Measurements from ENCODE around the gene TUBGCP2.

Gene TUBGCP2

DNA sequence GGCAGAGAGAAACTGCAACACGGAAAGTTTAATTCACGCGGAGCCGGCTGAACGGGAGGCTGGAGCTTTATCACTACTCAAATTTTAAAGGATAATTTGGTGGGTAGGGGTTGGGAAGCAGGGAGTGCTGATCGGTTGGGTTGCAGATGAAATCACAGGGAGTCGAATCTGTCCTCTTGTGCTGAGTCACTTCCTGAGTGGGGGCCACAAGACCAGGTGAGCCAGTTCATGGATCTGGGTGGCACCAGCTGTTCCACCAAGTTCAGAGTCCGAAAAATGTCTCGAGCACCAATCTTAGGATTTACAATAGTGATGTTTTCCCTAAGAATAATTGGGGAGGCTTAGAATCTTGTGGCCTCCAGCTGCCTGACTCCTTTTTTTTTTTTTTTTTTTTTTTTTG, 34.9 kb upstream of the TUBGCP2 start:
- DNase-seq (ENCODE audit: low read depth in 2 of 3, low spot score in 2 of 3), result no peak

DNA sequence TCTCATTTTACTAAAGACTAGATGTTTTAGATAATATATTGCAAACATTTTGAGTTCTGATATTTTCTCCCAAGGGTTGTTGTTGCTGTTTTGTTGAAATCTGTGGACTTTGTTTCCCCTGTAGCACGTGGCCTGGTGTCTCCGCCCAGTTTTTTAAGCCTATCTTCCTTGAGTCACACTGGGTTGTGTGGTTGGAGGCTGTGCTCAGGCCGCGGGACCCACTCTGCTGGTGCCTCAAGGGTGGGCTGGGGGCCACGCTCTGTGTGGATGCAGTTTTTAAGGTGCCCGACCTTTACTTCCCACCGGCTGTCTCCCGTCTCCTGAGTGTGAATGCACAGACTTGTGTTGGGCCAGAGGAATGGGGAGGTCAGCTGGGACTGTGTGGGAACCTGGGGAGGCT, 34.3 kb upstream of the TUBGCP2 start:
- no peak for DNase-seq (ENCODE audit: low read depth in 2 of 3, low spot score in 2 of 3)

DNA sequence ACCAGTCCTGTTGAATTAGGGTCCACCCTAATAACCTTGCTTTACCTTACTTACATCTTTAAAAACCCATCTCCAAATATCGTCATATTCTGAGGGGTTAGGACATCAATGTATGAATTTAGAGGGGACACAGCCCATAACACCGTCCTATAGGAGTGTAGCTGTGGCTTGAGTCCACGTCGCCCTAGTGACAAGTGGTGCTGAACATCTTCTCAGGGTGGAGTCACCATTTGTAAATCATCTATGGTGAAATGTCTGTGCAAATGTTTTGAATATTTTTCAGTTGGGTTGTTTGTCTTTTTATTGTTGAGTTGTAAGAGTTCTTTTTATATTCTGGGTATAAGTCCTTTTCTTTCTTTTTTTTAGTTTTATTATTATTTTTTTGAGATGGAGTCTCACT, 33.3 kb upstream of the TUBGCP2 start:
- no peak for DNase-seq (ENCODE audit: low read depth in 2 of 3, low spot score in 2 of 3)

DNA sequence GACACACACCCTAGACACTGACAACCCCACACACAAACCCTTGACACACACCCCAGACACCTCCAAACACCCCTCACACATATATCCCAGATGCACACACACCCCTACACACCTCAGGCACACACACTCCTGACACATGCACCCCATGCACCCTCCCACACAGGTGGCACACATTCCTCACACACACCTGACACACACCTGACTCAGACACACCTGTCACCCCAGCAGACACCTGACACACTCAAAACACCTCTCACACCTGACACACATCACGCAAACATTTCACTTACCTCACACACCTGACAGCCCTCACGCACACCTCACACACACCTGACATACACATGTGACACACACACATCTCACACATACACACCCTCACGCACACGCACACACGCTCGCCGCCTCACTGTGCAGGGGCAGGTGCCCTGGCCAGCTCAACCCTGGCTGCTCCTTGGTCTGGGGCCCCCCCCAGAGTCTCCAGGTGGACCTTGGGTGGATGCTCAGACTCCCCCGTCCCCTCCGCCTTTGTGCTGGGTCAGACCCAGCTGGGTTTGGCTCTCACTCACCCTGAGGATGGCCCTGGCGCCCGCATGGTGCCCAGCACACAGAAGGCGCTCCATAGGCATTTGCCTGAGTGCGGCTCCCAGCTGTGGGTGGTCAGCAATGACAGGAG, 31.2 kb upstream of the TUBGCP2 start:
- no peak for DNase-seq (ENCODE audit: low read depth in 2 of 3, low spot score in 2 of 3)

DNA sequence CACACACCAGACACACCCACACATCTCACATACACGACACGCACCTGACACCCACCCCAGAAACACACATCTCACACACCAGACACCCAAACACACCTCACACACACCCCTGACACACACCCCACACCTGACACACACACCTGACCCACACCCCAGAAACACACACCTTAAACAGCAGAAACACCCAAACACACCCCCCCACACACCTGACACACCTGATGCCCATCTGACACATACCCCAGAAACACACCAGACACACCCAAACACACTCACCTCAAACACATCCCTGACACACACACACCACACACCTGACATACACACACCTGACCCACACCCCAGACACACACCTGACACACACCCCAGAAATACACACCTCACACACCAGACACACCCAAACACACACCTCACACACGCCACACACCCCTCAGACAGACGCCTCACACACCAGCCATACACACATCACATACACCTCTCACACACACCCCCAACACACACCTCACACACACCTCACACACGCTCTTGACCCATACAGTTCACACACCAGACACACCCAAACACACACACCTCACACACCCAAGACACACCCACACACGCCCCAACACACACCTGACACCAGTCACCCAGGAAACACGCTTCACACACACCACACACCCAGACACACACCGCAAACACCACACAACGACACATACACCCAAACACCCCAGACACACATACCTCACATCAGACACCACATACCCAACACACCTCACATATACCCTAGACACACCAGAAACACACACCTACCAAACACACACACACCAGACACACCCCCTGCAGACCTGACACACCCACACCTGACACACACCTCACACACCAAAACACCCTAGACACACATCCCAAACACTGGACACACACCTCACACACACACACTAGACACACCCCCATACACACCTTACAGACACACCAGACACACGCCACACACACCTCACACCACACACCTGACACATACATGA, 29.7 kb upstream of the TUBGCP2 start:
- DNase-seq (ENCODE audit: low read depth in 2 of 3, low spot score in 2 of 3), result no peak

DNA sequence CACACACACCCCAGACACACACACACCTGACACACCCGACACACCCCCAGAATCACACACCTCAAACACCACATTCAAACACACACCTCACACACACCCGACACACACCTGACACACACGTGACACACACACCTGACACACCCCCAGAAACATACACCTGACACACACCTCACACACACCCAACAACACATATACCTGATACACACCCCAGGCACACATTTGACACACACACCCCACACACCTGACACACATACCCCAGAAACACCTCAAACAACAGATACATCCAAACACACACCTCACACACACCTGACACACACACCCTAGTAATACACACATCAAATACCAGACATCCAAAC, 28.7 kb upstream of the TUBGCP2 start:
- DNase-seq (ENCODE audit: low read depth in 2 of 3, low spot score in 2 of 3), result no peak

DNA sequence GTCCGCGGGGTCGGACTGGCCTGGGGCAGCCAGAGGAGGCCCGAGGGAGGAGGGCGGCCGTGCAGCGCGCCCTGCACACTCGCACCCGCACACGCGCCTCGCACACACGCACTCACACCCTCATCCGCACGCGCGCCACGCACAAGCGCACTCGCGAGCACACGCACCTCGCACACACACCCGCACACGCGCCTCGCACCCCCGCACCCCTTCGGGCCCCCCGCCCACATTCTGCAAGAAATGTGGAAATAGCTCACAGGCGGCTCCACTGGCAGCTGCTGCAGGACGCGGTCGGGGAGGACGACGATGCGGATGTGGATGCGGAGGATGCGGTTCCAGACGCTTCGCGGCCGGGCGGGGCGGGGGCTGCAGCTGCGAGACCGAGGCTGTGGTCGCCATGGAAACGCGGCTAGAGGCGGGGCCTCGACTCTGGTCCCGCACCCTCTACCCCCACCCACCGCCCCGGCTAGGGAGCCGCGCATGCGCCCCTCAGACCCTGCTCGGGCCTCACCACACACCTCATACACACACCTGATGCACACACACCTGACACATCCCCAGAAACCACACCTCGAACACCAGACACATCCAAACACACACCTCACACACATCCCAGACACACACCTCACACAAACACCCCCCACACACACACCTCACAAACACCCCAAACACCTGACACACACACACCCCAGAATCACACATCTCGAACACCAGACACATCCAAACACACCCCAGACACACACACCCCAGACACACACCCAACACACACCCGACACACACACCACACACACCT, 28.1 kb upstream of the TUBGCP2 start, which contains the start of gene CALY:
CALY (minus strand) TSS at position 320 of the 793 bp plus-strand sequence. CDS start 7,907 bp downstream, outside the sequence.
- no peak for DNase-seq (ENCODE audit: low read depth in 2 of 3, low spot score in 2 of 3)

DNA sequence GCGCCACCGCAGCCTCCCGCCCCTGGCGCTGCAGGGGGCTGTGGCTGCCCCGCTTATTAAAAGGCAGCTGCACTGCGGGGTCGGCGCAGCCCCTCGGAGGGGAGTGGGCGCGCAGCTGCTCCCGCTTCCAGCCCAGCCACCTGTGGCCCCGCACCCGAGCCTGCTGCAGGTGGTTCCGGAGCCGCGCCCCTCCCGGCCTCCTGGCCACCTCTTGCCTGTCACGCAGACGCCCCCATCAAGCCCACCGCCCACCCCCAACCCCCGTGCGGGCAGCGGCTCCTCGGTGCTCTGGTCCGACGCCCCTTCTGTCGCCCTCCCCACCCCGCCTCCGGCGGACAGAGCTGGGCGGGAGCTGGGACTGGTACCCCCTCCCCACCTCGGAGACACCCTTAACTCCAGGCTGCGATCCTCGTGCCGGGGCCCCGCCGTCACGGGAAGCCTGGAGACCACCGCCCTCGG, 27.5 kb upstream of the TUBGCP2 start:
- no peak for DNase-seq (ENCODE audit: low read depth in 2 of 3, low spot score in 2 of 3)

DNA sequence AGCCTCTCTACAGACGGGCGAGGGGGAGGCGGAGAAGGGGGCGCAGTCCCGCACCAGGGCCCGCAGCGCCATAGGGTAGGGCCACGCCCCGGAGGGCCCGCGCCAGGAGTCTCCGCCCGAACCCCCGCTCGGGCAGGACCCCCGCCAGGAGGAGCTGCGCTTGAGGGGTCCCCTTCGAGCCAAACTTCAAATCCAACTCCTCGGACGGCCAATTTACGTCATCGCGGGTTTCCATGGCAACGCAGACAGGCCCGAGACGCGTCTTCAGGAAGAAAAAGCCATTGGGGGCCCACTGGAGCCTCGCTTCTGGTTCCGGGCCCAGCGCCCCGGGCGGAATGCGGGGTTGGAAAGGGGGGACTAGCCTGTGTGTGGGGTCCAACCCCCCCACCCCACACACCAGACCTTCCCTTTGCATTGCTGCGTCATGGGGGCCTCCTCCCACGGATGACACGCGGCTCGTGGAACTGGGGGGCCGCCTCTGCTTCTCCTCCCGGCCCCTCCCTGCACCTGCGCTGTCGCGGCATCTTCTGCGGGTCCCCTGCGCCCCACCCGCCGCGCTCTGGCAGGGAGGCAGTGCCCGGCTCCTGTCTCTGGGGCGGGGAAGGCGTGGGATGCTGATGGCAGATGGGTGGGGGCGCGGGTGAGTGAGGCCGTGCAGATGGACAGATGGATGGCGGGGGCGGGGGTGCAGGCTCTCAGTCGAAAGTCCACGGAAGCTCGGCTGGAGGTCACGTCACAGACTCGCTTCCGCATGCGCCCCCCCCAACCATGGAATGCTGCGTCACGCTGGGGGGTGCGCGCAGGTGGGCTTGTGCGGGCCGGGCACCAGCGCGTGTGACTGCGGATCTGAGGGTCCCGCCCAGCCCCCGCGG, 26.8 kb upstream of the TUBGCP2 start:
- DNase-seq (ENCODE audit: low read depth in 2 of 3, low spot score in 2 of 3), result peak in 1 of 3 experiments; percentile 52

DNA sequence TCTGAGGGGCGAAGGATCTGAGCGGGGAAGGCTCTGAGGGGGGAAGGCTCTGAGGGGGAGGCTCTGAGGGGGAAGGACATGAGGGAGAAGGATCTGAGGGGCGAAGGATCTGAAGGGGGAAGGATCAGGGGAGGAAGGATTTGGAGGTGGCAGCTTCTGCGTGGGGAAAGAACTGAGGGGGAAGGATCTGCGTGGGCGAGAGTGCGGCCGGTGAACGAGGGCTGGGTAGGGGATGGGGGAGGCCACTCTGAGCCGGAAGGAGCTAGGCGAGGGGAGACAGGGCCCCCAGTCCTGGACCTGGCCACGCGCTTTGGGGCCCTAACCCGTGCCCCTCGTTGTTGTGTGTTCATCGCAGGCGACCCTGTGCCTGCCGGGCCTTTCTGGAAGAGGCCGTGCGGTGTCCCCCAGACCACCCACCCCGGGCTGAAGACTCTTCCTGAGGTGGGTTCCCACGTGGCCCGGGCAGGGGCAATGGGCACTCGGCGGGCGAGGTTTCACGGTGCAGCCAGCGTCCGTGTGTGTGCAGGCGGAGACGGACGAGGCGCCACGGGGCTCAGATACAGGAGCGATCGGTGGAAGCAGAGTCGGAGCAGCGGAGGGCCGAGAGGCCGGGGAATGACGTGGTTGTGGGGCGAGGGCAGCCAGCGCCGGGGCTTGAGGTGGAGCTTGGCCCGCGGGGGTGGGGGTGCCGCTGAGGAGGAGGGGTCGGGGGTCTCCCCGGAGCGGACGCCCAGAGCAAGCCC, 26.0 kb upstream of the TUBGCP2 start:
- no peak for DNase-seq (ENCODE audit: low read depth in 2 of 3, low spot score in 2 of 3)

DNA sequence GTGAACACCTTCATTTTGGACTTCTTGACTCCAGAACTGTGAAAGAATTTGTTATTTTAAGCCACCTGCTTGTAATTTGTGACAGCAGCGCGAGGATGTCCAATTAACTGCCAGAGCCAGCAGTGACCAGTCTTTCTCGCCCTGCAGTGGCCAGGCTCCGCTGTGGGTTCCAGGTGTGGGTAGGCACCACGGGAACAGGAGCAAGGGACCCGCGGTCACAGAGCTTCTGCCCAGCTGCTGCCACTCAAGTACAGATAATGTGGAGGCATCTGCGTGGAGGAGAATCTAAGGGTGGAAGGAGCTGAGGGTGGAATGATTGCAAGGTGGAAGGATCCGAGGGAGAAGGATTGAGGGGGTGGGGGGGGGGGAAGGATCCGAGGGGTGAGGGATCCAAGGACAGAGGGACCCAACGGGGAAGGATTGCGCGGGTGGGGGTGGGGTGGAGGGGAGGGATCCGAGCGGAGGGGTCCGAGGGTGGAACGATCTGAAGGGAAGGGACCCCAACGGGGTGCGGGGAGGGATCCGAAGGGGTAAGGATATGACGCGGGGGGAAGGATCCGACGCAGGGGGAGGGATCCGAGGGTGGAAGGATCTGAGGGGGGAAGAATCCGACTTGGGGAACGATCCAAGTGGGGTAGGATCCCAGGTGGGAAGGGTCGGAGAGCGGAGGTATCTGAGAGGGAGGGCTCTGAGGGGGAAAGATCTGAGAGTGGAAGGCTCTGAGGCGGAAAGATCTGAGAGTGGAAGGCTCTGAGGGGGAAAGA, 24.4 kb upstream of the TUBGCP2 start:
- DNase-seq (ENCODE audit: low read depth in 2 of 3, low spot score in 2 of 3), result no peak

DNA sequence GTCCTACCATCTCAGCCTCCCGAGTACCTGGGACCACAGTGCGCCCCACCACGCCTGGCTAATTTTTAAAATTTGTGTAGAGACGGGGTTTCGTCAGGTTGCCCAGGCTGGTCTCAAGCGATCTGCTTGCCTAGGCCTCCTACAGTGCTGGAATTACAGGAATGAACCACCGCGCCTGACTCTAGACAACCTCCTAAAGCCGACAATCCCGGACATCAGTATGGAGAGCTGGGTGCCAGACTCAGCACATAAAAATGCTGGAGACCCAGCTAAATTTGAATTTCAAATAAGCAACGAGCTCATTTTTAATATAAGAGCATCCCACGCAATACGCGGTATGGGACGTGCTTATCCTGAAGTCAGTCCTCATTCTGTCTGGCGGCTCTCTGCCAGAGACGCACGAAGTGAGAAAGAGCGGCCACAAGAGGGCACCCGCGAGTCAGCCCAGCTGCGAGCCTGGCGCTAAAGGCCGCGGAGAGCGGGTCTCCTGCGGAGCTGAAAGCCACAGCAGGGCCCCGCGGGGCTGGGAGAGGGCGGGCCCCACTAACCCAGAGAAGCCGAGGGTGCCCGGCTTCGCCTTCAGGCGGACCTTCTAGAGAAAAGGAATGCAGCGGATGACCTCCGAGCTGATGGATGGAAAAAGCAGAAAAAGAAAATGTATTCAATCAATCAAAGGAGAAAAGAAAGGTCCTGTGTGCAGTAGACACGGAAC, 21.0 kb upstream of the TUBGCP2 start:
- DNase-seq (ENCODE audit: low read depth in 2 of 3, low spot score in 2 of 3), result peak; percentile 62 to 89 (median 80)

DNA sequence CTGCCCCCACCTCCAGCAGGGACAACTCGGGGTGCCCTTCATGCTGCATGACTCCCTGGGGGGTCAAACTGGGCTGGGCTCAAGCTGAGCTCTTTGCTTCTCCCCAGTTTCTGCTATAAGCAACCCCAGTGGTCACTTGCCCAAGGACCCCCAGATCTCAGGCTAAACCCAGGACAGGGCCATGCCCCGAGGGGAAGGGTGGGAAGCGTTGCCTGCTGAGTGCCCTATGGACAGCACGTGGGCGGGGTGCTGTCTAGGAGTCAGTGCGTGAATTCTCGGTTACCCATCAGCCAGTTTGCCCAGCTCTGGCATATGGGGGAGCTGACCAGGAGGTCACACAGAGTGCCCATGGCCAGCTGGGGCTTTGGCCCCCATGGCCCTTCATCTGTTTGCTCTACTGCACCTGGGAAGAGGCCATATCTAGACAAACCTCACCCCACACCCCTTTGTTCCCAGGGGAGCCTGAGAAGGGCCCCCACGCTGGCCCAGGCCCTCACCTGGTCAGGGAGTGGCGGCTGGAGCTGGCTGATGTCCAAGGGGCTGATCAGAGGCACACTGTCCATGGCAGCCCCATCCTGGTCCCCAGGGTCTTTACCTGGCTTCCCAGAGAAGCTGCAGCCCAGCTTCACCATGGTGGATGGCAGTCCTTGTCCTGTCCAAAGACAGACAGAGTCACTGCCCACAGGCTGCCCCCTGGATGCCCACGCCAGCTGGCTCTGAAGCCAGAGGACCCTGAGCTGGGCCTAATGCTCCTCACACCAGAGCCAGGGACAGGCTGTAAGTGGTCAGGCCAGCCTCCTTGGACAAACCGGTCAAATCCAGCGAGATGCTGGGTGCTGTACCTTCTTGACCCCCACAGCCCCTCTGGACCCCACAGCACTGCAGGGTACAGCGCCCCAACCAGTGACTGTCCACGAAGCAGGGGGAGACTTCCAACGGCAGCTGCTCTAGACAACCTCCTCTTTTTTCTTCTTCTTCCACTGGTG, 20.0 kb upstream of the TUBGCP2 start:
- DNase-seq (ENCODE audit: low read depth in 2 of 3, low spot score in 2 of 3), result no peak

DNA sequence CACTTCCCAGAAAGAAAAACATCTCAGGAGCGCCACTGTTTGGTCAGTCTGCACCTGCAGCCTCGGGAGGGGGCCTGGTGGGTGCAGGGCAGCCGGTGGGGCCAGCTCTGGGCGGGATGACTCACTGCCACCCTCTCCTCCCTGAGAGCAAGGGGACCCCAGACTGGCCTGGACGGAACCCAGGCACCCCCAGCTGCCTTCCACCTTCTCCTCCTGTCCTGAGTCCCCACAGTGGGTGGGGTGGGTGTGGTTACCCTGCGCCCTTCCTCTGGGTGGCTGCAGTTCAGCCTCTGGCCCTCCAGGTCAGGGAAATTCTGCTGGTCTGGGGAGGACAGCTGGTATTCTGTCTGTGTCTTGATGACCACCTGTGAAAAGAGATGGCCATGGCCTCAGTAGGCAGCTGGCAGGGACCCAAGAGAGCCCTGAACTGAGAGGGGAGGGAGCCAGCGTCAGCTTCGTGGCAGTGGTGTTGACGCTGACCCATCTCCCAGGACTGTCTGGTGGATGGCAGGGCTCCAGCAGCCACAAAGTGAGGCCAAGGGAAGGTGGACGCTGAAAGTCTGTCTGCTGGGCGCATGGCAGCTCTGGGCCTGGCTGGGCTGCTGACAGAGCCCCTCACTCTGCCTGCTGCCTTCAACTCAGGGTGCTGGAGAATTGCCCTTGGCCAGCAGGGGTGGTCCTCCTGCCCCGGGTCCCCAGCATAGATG, 19.1 kb upstream of the TUBGCP2 start:
- DNase-seq (ENCODE audit: low read depth in 2 of 3, low spot score in 2 of 3), result no peak

DNA sequence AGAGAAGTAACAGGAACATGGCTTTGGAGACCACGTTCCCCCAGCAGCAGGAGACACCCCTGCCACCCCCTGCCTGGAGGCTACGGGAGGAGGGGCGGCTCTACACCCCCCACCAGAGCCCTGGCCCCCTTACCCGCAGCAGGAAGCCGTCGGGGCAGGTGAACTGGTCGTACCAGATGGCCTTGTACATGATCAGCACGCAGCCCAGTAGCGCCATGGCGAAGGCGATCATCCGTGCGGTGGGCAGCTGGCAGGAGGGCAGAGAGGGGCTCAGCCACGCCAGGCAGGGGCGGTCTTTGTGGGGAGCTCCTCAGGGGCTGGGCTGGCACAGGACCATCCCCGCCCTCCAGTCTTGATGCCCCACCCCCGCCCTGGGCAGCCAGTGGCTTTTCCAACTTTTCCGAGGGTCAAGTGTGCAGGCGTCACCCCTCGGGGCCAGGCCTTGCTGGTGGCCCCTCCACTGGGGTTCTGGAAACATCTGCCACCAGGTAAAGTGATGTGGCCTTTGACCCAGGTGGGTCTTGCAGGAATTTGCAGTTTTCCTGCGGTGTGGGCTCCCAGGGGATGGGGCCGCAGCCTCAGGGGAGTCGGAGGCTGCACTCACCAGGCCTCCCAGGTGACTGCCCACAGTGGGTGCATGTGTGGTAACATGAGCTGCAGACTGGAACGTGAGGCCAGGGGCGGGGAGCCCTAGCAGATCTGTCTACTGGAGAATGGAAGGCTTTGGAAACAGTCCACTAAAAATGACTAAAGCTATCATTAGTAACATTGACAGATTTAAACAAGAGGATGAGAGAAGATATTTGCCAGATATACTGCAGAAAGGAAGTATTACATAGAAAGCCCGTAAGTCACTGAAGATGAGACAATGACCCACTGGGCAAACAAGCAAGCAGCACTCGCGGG, 18.3 kb upstream of the TUBGCP2 start:
- DNase-seq (ENCODE audit: low read depth in 2 of 3, low spot score in 2 of 3), result no peak

DNA sequence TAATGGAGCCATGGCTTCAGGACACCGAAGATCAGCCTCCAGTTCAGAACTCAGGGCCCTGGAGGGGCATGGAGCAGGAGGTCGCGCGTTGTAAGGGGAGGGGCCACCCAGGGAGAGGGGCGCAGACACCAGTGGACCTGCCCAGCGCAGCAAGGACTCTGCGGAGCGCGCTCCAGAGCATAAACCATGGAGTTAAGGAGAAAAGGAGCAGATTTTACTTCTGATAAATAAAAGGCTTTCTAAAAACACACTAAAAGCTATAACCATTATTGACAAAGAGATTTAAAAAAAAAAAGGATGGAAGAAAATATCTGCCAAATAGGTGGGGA, 17.5 kb upstream of the TUBGCP2 start:
- no peak for DNase-seq (ENCODE audit: low read depth in 2 of 3, low spot score in 2 of 3)

Data from activated CD8-positive, alpha-beta memory T cell treated with anti-CD3 and anti-CD28 coated beads for 48 hours (primary cell).